Liver (tissue), 3 donors: Measurements from ENCODE around the gene TEX55.

Experiments
- YY1 ChIP-seq: IDR thresholded peaks from 2 replicates; pipeline ENCODE4 v1.6.1; 2016; ENCODE audit warnings: antibody characterized with exemption, mild to moderate bottlenecking
- TF ChIP-seq, protein P1 (sequence below): fragments of 150-350 bp; IDR thresholded peaks from 2 replicates; pipeline ENCODE4 v1.5.1; 2017; ENCODE audit warnings: improper control_type of control experiment, low read depth, low read length; ENCODE audit not compliant: missing input control
- TF ChIP-seq, protein P2 (sequence below): IDR thresholded peaks from 2 replicates; pipeline ENCODE4 v1.6.1; 2016; ENCODE audit warnings: antibody characterized with exemption, mild to moderate bottlenecking
- TF ChIP-seq, protein P3 (sequence below): IDR thresholded peaks from 2 replicates; pipeline ENCODE4 v1.6.1; 2016; ENCODE audit warnings: antibody characterized with exemption
- donor health status: healthy.
- donor health status: healthy.

DNA sequence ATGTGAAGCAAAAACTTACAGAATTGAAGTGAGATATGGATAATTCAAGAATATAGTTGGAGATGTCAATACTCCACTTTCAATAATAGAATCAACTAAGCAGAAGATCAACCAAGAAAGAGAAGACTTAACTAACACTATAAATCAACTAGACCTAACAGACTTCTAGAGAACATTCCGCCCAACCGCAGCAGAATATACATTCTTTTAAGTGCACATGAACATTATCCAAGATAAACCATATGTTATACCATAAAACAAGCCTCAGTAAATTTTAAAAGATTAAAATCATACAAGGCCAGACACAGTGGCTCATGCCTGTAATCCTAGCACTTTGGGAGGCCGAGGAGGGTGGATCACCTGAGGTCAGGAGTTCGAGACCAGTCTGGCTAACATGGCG lies 5.5 kb upstream of the TEX55 start:
- TF ChIP-seq, protein P1, sequence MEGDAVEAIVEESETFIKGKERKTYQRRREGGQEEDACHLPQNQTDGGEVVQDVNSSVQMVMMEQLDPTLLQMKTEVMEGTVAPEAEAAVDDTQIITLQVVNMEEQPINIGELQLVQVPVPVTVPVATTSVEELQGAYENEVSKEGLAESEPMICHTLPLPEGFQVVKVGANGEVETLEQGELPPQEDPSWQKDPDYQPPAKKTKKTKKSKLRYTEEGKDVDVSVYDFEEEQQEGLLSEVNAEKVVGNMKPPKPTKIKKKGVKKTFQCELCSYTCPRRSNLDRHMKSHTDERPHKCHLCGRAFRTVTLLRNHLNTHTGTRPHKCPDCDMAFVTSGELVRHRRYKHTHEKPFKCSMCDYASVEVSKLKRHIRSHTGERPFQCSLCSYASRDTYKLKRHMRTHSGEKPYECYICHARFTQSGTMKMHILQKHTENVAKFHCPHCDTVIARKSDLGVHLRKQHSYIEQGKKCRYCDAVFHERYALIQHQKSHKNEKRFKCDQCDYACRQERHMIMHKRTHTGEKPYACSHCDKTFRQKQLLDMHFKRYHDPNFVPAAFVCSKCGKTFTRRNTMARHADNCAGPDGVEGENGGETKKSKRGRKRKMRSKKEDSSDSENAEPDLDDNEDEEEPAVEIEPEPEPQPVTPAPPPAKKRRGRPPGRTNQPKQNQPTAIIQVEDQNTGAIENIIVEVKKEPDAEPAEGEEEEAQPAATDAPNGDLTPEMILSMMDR = no peak
- TF ChIP-seq, protein P2, sequence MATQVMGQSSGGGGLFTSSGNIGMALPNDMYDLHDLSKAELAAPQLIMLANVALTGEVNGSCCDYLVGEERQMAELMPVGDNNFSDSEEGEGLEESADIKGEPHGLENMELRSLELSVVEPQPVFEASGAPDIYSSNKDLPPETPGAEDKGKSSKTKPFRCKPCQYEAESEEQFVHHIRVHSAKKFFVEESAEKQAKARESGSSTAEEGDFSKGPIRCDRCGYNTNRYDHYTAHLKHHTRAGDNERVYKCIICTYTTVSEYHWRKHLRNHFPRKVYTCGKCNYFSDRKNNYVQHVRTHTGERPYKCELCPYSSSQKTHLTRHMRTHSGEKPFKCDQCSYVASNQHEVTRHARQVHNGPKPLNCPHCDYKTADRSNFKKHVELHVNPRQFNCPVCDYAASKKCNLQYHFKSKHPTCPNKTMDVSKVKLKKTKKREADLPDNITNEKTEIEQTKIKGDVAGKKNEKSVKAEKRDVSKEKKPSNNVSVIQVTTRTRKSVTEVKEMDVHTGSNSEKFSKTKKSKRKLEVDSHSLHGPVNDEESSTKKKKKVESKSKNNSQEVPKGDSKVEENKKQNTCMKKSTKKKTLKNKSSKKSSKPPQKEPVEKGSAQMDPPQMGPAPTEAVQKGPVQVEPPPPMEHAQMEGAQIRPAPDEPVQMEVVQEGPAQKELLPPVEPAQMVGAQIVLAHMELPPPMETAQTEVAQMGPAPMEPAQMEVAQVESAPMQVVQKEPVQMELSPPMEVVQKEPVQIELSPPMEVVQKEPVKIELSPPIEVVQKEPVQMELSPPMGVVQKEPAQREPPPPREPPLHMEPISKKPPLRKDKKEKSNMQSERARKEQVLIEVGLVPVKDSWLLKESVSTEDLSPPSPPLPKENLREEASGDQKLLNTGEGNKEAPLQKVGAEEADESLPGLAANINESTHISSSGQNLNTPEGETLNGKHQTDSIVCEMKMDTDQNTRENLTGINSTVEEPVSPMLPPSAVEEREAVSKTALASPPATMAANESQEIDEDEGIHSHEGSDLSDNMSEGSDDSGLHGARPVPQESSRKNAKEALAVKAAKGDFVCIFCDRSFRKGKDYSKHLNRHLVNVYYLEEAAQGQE = no peak
- TF ChIP-seq YY1 = no peak
- TF ChIP-seq, protein P3, sequence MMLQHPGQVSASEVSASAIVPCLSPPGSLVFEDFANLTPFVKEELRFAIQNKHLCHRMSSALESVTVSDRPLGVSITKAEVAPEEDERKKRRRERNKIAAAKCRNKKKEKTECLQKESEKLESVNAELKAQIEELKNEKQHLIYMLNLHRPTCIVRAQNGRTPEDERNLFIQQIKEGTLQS = no peak
